Retinal pigment epithelial cell (primary cell): ENCODE measurements around the gene TUBB.

Experiments used
- DNase-seq: peaks from one replicate; pipeline ENCODE4 v3.0.0-alpha.2; 2010; ENCODE audit warnings: low read depth
- H3K4me3 ChIP-seq: 2 replicates; pipeline ENCODE4 v1.5.1; 2011; ENCODE audit warnings: mild to moderate bottlenecking, low read length, control low read depth, moderate library complexity
- TF ChIP-seq, protein P1 (sequence below): conservative IDR thresholded peaks from 2 replicates; pipeline ENCODE4 v1.5.1; 2011; ENCODE audit warnings: low read depth, low read length, control low read depth, inconsistent platforms

The TUBB gene

GRCh38 chr6:30719791-30720737, at the start of gene TUBB:
Gene TUBB (plus strand): TSS chr6:30720352. CDS start chr6:30720507, 155 bp downstream.
- TF ChIP-seq, protein P1, sequence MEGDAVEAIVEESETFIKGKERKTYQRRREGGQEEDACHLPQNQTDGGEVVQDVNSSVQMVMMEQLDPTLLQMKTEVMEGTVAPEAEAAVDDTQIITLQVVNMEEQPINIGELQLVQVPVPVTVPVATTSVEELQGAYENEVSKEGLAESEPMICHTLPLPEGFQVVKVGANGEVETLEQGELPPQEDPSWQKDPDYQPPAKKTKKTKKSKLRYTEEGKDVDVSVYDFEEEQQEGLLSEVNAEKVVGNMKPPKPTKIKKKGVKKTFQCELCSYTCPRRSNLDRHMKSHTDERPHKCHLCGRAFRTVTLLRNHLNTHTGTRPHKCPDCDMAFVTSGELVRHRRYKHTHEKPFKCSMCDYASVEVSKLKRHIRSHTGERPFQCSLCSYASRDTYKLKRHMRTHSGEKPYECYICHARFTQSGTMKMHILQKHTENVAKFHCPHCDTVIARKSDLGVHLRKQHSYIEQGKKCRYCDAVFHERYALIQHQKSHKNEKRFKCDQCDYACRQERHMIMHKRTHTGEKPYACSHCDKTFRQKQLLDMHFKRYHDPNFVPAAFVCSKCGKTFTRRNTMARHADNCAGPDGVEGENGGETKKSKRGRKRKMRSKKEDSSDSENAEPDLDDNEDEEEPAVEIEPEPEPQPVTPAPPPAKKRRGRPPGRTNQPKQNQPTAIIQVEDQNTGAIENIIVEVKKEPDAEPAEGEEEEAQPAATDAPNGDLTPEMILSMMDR = peak; percentile 9
- H3K4me3 ChIP-seq = peak within 1 kb of the TSS; percentile 100
- peak; percentile 94 for DNase-seq

- no peak overlapping the region for H3K4me3 ChIP-seq
- DNase-seq = no peak
- TF ChIP-seq, protein P1 = peak; percentile 38
Measured at GRCh38 chr6:30670760-30671527, 49.2 kb upstream of the TUBB start.

DNA sequence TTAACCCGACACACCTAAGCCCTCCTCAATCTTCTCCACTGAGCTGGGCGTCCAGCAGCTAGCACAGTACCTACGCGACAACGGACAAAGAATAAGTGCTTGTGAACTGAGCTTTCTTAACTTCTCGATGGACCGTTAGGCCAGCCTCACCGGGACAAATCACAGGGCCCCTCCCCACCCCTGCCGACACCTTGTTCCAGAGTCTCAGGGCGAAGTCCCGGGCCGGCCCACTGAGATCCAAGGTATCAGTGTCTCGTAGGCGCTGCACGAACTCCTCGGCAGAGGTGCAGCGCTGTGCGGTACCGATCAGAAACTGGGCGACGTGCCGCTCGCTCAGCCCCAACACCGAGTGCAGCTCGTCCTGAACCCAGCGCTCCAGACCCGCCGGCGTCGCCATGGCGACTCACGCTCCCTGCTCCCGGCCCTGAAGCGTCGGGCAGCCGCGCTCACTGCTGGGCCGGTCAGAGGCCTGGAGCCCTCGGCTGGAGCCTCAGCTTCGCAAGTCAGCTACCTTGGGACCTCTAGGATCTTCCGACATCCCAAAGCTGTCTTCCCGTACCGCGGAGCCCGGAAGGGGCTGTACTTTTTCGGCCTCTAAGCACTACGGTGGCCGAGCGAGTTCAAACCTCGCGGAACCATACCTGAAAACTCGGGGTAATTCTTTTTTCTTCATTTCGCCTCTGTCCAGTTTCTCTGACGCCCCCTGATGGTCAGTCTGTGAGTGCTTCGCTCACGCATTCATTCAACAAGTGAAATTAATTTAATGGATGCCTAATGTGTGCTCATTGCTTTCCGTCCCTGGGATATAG, 47.5 kb upstream of the TUBB start, which contains the start of gene DHX16:
DHX16 (minus strand) TSS at position 562 of the 809 bp plus-strand sequence; CDS start at position 397, 165 bp downstream.
- H3K4me3 ChIP-seq = peak within 1 kb of the TSS; percentile 89
- peak; percentile 91 for DNase-seq
- TF ChIP-seq, protein P1 = peak; percentile 94

DNA sequence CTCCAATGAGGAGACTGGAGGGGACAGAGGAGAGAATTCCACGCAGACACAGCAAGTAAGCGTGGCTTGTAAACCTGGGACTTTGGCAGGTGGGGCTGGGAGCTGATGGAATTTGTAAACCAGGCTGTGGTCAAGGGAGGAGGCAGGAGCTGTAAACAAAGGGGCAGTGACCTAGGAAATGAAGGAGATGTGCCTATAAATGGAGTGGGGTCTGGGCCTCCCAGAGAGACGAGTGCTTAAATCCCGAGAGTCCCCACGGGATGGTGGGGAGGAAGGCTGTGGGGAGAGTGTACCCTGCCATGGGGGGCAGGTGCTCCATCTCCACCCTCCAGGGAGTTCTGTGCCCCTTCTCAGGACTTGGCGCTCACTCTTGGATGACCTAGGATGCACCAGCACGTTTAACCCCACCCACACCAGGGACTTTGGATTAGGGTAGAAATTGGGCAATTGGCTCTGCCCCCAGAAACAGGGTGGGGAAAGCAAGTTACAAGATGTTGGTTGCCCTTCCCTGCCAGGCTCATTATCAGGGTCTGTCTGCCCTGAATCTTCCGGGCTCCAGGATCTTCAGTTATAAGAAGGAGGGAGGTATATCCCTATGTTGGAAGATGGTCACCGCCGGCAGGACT, 43.4 kb upstream of the TUBB start:
- no peak overlapping the region for H3K4me3 ChIP-seq
- no peak for DNase-seq
- TF ChIP-seq, protein P1 = no peak

DNA sequence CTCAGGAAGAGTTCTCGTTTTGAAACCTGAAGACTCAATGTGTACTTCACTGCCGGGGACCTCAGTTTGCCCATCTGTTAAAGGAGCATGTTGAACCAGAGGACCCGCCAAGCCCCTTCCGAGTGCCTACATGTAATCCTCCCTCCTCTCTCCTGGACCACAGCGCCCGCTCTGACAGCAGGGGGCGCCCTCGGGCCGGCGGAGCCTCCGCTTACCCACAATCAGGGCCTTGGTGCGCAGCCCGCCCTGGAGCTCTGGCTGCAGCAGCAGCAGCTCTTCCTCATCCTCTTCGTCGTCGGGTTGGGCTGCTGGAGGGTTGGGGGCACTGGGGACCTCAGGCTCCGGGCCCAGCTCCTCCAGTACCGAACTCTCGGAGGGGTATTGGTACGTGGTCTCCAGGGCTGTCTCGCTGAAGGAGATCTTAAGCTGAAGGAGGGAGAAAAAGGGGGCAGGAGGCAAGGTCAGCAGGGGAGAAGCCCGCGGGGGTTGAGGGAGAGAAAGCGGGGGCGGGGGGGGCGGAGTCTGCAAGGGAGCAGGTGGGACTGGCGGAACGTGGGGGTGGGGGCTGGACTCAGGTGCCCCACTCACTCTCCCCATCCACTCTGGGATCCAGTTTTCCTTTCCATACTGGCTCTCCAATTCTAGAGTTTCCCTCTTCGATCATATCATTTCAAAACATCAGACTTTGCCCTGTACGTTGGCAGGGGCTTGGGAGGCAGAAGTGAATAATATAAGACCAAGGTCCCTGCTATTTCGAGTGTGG, 41.0 kb upstream of the TUBB start:
- TF ChIP-seq, protein P1 = peak; percentile 96
- DNase-seq = no peak
- peak overlapping the region; percentile 14 for H3K4me3 ChIP-seq
